HG03060 (cell line): ENCODE measurements around the gene RAD23B.
"Not testable (repeated sequence)": the region's sequence is repeated elsewhere in the genome, so short reads cannot be mapped to it uniquely, and the experiment has no call there.

Experiments
- ATAC-seq: cut with Tn5 transposase; IDR thresholded peaks from one replicate; pipeline ENCODE4 v1.9.1; 2021; ENCODE audit warnings: low read depth, moderate number of reproducible peaks; ENCODE audit not compliant: unreplicated experiment

Gene RAD23B

DNA sequence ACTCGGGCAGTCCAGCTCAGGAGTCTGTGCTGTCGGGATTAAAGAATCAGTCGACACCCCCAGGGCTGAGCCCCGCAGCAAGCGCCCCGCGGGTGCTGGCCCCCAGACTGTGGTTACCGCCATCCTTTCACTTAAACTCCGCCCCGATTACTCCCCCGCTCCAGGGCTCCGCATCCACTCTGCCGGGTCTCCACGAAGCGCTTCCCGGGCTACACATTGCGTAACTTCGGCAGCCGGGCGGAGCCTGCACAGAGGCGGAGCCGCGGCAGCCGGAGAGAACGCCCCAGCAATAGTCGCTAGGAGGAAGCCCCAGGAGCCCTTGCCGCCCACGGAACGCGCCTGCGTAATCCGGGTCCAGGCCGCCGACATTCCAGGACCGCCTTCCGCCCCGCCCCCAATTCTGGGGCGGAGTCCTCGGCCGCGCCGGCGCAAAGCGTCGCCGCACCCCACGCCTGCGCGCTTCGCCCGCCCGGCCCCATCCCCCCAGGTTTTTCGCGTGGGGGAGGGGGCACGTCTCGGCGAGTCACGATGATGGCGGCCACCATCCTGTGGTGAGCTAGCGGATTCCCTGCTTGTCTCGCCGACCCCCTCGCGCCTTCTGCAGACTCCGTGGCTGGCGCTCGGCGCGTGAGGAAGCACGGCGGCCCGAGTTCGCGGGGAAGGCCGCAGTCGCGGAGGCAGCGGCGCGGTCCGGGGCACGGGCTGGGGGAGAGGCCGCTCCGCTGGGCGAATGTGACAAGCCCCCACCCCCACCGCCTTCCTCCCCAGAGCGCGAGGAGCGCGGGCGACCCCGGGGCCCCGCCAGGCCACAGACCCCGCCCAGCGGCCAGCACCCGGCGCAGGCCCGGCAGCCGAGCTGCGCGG, at the start of gene RAD23B:
Gene RAD23B, plus strand, starts transcription at position 521 of the 864 bp plus-strand sequence. CDS start 351 bp downstream, outside the sequence.
- peak; percentile 77 for ATAC-seq

DNA sequence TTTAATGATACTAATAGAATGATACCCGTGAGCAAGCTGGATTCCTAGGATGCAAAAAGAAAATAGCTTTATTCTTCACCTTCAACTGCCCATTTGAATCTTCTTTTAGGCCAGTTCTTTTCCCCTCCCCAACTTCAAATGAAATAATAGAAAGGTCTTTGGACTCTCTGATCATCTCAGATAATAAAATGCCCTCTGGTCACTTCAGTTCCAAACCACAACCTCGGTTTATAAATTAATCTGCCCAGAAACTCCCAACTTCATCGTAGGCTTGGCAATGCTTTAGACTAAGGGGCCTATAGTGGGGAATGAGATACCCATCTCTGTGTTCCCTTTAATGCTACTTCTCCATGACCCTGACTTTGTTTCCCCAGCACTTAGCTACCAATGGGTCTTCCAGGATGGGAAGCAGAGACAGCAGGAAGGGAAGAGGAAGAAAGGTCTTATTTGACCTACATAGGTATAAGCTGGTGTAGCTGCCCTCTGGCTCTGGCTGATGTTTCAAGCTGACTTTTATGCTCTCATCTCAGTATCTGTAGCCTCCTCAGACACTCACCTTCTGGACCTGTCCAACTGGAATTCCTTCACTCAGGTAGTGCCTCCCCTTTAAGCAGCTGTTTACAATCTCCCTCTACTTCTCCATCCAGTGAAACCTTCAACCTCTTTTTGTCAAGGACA, 47.2 kb upstream of the RAD23B start:
- no peak for ATAC-seq

DNA sequence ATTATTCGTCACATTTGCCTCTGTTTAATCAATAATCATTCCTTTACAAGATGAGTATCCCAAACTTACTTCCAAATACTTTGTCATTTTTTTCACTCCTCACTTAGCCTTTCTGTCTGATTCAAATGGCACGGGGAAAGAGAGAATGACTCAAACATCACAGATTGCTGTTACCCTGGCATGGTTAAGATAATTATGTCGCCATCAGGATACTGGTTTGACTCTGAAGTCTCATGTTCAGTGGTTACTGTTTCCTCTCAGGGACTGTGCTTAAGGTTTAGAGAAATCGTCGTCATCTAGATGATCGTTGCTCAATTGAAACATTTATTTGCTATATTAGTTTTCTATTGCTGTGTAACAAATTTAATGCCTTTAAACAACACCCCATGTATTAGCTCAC, 45.2 kb upstream of the RAD23B start:
- ATAC-seq = no peak

DNA sequence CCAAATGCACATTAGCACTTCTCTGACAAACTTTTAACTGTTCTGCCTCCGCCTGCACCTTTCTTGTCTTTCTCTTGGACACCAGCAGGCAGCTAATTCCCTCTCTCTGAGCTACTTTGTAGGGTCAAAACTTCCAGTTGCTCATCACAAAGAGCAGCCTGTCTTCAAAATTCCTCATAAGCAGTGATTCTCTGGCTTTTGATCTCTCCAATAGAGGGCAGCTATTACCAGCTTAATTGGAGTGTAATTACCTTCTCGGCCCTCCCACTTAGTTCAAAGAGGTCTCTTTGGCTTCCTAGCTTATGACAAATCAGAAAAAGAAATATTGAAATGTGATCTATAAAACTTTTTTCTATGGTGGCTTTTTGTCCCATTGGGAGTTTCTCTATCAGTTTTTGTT, 43.6 kb upstream of the RAD23B start:
- no peak for ATAC-seq

DNA sequence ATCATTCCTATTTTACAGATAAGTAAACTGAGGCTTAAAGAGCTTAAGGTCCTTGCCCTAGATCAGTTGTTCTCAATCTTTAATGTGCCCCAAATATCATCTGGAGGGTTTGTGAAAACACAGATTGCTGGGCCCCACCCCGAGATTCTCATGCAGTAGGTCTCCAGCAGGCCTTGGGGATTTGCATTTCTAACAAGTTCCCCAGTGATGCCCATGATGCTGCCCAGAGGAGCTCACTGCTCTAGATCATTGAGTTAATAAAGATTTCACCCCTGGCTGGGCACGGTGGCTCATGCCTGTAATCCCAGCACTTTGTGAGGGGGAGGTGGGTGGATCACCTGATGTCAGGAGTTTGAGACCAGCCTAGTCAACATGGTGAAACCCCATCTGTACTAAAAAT, 42.8 kb upstream of the RAD23B start:
- no peak for ATAC-seq

DNA sequence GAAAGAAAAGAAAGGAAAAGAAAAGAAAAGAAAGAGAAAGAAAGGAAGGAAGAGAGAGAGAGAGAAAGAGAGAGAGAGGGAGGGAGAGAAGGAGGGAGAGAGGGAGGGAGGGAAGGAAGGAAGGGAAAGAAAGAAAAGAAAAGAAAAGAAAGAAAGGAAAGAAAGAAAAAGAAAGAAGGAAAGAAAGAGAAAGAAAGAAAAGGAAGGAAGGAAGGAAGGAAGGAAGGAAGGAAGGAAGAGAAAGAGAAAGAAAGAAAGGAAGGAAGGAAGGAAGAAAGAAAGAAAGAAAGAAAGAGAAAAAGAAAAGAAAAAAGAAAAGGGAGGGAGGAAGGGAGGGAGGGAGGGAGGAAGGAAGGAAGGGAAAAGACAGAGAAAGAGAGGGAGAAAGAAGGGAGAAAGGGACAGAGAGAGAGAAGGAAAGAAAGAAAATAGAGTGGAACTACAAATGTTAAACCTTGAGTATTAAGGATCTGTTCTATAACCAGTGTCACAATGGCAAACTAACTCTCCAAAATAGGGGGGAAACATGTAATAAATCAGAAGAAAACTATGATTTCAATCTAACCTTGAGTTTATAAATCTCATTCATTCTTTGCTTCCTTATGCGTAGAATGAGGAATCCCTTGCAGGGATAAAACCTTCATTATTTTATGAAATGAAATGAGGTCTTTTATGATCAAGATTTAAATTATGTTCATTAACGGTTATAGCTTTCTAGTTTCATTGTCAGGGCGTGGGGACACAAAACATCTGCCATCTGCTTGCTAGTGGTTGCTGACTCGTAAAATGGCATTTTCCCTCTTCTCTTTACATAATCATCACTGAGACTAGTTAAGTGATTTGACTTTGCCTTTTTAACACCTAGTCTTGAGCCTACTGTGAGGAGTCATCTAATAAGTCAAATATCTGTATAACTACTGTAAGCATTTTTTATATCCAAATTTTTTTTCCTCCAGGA, 40.7 kb upstream of the RAD23B start:
- no peak for ATAC-seq

DNA sequence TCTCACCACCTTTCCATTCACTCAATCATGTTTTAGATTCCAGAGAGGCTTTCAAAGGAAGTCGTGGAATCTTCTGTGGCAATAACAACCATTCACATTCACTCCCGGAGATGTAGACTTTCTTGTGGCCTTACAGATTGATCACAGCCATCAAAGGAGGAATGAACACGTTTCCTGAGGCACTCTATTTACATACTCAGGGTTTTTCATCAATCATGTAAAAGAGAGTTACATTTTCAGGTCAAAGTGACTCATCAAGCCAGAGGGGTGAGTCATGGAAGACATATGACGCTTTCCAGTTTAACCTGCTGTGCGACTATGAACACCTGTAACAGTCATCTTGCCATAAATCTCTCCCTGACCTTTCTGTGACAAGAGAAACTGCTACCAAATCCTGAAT, 39.3 kb upstream of the RAD23B start:
- ATAC-seq = peak; percentile 75

DNA sequence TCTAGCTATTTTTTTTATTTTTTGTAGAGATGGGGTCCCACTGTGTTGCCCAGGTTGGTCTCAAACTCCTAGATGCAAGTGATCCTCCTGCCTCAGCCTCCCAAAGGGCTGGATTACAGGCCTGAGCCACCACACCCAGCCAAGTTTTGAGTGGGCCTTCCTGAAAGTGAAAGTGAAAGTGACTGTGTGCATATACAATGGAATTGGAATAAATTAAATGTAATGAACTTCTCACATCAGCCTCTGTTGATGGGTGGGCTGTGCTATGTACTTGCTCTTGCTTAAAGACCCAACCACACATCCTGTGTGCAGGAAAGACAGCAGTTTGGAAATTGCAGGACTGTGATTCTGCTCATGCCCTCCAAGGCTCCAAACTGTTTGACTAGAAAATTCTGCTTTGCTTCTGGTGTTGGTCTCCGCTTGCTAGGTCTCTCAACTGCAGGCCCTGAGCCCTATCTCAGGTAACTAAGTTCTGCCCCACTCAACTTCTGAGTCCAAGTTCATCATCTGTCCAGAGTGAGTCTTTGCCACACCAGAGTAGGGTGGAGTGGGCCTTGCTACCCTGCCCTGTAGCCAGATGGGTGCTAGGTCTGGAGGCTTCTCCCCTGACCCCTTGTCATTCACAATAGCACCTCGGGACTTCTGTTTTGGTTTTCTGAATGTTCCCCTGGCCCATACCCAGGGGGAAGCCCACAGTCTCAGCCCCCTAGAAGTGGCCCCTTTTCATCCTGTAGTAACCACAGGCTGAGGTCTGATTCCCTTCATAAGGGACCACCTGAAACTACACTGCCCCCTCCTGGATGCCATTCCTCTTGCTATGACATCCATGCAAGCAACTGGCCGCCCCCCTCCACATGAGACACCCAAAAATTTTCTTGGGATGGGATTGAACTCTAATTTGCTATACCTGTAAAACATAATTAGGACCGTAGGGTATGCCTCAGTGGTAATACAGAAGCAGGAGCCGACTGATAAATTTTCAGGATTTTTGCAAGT, 36.5 kb upstream of the RAD23B start:
- no peak for ATAC-seq

DNA sequence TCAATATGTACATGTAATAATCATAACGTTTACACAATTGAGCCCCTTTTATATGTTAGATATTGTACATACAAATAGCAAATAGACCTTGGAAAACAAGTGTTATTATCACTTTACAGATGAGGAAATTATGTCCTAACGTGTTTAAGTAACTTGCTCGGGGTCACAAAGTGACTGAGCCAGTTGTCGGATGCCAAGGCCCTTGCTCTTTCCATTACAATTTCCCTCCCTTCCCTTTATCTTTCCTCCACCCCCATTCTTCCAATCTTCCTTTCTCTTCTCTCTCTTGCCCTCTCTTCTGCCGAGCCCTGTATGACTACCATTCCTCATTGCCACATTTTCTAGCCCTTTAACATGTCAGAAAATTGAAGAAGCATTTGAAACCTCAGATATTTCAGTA, 34.4 kb upstream of the RAD23B start:
- ATAC-seq = no peak

DNA sequence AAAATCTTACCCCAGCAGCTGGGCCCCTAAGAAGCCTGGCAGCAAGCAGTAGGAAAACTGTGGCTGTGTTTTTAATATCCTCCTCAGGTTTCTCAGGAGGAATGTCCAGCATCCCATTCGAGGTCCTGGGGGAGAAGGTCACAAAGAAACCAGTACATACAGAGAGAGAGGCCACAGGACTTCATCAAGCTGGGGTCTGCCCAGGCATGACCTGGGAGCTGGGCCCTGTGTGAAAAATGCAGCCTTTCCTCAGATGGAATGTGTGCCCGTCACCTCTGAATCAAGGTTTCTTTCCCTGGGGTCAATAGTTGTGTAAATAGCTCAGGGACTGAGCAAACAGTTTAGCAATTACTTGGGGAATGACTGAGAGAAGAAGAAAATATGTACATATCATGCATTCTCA, 33.9 kb upstream of the RAD23B start:
- ATAC-seq = no peak

DNA sequence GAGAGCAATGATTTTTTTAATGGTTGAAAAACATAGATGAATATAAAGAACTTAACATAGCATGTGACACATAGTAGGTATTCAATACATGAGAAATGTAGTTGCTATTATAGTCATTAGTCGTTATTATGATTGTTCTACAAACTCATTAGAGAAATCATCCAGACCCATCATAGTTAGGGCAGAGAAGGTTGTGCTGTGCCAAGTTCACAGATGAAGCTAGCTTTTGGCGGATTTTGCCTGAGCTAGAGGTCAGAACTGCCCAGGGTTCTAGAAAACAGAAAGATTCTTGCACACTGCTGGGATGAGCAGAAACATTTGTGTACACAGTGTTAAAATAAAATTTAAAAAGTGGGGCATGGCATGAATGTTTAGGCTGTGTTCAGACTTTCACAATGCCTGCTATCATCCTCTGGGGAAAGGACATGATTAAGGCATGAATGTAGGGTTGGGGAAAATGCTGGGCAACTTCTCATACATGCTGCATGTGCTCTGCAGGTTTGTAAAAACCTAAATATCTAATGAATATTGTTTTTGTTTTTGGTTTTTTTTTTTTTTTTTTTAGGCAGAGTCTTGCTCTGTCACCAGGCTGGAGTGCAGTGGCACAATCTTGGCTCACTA, 33.3 kb upstream of the RAD23B start:
- no peak for ATAC-seq

DNA sequence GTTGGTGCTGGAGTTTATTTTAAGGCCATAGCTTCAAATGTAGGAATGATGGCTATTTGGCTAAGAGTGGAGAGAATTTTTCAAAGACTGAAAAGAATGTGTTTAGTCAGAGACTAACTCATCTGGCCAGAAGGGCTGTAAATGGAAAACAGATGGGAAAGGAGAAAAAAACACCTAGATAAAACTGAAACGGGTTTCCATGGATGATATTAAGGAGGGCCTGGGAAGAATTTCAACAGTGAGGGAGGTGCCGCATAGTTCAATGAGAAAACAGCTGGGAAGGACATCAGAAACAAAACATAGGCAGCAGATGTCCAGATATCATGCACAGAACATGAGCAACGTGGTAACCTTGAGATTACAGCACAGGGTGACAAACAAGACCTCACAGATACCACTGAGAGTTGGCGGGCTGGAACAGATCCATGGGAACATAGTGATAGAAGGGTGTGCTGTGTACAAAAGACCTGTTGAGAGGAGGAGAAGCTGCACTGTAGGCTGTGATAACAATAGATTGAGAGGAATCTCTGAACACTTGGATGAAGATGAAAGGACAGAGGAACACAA, 31.2 kb upstream of the RAD23B start:
- ATAC-seq = no peak

DNA sequence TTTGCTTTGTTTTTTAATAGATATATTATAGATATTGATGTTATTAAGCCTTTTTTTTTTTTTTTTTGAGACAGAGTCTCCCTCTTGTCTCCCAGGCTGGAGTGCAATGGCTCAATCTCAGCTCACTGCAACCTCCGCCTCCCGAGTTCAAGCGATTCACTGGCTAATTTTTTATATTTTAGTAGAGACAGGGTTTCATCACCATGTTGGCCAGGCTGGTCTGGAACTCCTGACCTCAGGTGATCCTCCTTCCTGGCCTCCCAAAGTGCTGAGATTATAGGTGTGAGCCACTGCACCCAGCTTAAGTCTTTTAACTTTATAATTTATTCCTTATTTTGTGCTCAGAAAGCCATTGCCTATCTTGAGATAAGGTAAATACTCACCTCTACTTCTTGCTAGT, 24.2 kb upstream of the RAD23B start:
- no peak for ATAC-seq

DNA sequence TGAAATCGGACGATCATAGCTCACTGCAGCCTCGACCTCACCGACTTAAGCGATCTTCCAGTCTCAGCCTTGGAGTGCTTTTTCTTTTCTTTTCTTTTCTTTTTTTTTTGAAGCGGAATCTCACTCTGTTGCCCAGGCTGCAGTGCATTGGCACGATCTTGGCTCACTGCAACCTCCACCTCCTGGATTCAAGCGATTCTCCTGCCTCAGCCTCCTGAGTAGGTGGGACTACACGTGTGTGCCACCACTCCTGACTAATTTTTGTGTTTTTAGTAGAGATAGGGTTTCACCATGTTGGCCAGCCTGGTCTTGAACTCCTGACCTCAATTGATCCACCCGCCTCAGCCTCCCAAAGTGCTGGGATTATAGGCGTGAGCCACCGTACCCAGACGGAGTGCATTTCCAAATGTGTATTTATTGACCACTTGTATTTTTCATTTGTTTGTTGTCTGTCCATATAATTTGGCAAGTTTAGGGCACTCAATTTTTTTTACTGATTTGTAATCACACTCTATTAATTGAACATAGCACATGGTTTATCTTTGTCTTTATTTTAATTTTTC, 23.2 kb upstream of the RAD23B start:
- not testable (repeated sequence) for ATAC-seq

DNA sequence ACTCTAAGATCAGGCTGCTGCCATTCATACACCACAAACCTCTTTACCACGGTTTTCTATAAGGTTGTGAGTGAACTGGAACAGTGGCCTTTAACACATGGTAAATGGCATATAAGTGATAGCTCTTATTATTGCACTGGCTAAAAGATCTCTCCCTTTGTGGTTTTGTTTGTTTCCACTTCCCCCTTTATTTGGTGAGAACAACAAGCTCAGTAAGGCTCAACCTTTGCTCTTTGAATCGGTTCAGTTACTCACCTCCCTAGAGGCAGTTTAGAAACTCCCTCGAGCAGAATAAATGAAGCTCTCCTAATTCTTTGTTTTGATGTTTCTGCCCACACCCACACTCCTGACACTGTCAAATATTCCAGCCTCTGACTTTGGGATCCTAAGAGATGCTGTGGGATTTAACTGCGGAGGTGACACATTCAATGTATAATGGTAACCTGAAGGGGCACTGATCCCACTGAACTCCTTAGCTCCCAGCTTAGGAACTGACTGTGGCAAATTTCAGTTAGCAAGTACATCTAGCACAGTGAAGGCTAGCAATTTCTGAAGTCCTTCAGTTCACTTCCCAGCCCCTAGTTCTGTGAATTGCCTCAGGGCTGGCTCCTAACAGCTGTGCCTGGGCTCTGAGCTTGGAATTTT, 22.5 kb upstream of the RAD23B start:
- ATAC-seq = peak; percentile 100

DNA sequence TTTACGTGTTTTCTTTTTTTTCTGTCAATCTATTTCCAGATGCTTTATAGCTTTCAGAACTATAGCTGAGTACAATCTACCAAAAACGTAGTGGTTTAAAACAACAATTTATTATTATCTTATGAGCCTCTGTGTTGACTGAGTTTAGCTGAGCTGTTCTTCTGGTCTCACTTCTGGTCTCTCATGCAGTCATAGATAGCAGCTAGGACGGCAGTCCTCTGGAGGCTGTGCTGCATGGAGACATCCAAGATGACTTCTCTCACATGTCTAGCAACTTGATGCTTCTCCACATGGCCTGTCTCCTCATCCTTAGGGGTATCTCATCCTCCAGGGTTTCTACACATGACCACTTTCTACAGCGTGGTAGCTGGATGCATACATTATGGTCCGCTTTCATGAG, 22.0 kb upstream of the RAD23B start:
- ATAC-seq = no peak

DNA sequence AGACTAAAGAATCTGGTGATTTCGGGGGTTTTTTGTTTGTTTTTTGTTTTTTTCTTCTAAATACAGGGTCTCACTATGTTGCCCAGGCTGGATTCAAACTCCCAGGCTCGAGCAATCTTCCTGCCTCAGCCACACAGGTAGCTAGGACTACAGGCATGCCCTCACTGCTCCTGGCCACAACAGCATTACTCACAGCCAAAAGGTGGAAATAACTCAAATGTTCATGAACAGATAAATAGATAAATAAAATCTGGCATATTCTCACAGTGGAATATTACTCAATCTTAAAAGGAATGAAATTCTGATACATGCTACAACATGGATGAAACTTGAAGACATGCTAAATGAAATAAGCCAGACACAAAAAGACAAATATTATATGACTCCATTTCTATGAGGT, 19.8 kb upstream of the RAD23B start:
- no peak for ATAC-seq
